ENCODE measurements around the gene FRMD3.

Gene FRMD3

DNA sequence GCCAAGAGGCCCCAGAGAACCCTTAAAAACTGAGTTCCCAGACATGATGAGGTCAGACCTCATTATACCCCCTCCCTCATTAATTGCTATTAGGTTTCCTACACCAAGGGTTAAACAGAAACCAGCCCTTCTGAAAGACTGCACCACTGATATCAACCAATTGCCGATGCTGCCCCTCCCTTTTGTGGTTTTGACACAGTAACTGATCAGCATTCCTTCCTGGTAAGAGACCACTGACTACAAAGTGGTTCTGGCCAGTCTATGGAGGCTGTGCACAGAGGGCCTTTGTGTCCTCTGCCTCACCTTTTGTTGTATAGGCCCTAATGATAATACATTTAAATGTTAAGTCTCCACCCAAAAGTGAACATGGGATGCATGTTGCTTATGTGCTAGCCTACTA lies 201.5 kb downstream of the FRMD3 start:
- no peak for DNase-seq (ENCODE audit: low read depth, low spot score)

DNA sequence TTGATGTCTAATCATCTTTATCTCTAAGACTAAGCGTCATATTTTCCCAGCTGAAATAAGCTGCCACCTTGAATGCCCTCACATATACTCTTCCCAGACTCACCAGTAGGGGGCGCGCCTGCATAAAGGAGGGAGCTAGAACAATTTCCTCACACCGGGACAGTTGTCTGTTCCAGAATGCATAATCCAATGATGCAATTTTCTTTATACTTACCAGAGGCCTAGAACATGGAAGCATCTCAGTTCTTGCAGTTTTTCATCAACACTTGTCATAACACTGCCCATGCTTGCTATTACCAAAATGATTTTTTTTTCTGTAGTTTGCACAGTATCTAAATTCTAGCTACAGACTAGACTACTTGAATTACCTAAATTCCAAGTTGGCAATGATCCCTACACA lies 203.9 kb downstream of the FRMD3 start:
- DNase-seq (ENCODE audit: low read depth, low spot score) = peak; percentile 52

DNA sequence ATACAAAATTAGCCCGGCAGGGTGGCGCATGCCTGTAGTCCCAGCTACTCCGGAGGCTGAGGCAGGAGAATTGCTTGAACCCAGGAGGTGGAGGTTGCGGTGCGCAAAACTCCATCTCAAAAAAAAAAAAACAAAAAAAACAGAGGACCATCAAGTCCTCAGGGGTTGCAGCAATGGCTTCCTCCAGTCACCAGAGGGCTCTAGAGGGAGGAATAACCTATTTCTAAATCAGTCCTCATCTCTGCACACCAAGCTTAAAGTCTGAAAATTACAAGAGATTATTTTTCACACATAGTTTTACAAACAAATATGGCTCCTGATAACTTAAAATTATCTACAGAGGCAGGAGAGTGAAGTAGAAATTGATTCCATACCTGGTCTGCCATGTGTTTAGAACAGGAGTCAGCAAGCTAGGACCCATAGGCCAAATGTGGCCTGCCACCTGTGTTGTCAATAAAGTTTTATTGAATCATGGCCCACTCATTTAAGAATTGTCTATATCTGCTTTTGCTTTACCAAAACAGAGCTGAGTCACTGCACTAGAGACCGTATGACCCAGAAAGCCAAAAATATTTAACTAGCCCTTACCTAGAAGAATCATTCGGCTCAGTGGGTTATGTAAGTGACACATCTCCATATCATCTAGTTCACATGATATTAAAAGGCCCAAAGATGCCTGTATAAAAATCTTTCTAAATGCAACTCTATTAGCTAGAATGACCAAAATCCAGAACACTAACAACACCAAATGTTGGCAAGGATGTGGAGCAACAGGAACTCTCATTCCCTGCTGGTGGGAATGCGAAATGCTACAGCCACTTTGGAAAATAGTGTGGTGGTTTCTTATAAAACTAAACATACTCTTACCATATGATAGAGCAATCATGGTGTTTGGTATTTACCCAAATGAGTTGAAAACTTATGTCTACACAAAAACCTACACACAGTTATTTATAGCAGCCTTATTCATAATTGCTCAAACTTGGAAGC lies 207.7 kb downstream of the FRMD3 start:
- no peak for DNase-seq (ENCODE audit: low read depth, low spot score)

DNA sequence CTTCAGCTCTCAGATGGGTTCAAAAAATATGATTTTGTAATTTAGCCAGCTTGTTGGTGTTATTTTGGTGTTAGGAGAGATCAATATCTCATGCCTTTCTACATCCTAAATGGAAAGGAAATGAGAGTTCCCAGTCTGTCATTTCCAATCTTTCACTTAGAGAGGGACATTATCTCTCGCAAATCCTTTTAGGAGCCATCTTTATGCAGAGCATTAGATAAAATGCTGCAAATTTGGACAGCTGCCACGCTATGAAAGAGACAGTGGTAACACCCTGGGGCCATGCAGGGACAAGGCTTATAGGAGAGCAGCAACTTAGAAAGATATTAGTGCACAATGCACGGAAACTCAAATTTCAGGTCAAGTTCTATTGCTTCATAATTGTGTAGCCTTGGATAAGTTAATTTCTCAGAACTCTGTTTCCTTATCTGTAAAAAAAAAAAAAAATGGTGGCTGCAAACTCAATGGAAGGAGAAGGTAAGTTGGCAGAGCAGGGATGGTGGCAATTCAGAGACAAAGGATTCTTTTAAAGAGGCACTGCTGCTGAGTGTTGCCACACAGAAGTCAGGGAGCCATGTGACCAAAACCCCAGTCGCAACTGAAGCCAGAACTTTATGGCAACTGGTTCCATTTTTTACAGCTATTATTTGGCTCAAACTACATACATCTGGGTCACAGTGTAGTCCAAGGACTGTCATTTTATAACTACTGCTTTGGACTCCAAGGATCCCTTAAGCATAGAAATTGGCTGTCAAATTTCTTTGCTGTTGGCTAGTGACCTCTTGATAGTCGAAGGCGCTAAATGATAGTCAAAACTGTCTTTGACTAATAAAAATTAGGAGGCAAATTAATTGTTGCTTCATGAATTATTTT lies 210.2 kb downstream of the FRMD3 start:
- no peak for DNase-seq (ENCODE audit: low read depth, low spot score)

DNA sequence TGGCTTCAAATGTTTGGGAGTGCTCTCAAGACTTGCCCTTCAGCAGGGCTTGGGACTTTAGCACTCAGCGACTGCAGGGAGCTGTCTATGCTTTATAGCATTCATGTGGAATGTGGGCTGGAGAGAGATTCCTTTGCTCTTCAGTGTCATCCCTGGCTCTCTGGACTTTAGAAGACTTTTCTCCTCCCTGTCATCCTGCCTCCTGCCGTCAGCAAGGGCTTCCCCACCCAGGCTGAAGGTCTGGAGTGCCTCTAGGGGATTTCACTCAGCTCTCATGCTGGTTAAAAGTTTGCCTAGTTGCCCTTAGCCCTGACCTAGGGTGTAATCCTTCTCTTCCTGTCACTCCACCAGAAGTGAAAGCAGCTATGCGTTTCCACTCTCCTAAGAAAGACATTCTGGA lies 210.9 kb downstream of the FRMD3 start:
- DNase-seq (ENCODE audit: low read depth, low spot score) = no peak

DNA sequence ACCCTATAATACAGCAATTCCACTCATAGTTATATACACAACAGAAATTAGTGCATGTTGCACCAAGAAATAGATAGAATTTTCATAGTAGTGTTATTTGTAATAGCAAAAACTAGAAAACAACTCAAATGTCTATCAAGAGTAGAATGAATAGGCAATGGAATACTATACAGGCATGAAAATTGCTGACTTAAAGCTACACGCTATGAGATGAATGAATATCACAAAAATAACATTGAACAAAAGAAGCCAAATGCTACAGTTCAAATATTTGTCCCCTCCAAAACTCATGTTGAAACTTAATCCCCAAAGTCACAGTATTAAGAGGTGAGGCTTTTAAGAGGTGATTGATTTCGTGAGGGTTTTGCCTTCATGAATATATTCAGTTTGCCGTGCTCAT lies 215.1 kb downstream of the FRMD3 start:
- no peak for DNase-seq (ENCODE audit: low read depth, low spot score)

DNA sequence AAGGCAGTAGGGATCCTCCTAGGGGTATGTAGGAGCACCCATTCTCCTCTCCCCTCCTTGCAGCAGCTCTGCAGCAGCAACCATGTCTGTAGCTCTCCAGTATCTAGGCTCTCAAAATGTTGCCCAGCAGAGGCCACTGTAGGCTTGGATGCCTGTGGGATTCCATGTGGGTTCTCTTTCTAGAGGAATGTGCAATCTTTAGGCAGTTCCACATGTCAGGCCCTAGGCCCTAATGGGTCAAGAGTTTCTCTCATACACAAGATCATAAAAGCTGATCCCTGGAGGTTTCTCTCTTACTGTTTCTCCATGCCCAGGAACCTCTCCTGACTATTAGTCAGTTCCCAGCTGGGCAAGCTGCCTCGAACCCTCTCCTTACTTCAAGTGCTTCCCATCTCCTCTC lies 215.8 kb downstream of the FRMD3 start:
- no peak for DNase-seq (ENCODE audit: low read depth, low spot score)

DNA sequence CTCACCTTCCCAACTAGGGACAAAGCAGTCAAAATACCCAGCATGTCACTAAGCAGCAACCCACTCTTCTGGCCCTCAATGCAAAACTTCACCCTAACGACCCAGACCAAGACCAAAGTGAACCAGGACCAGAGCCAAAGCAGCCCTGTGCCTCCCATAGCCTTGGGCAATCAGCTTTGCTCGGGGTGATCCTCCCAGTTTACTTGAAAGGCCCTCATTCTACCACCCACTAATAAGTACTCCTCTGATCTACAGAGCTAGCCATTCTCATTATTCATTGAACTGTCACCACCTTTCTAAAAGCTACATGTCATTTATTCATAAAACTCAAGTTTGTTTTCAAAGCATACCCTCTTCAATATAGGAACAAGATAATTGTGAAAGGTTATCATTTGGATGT lies 221.0 kb downstream of the FRMD3 start:
- no peak for DNase-seq (ENCODE audit: low read depth, low spot score)

DNA sequence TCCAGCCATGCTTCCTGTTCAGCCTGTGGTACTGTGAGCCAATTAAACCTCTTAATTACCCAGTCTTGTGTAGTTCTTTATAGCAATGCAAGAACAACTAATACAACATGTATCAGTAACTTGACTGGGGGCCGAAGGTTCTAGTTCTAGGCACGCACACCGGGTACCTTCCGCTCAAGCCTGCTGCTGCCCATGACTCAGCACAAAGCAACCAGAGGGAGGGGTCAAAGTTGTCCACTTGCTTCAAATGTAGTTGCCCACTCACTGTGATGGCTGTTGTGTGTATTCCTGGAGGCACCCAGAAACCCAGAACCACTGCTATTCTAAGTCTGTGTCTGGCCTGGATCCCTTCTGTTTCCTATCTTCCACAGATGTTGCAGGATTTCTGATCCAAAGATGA lies 222.6 kb downstream of the FRMD3 start:
- no peak for DNase-seq (ENCODE audit: low read depth, low spot score)

DNA sequence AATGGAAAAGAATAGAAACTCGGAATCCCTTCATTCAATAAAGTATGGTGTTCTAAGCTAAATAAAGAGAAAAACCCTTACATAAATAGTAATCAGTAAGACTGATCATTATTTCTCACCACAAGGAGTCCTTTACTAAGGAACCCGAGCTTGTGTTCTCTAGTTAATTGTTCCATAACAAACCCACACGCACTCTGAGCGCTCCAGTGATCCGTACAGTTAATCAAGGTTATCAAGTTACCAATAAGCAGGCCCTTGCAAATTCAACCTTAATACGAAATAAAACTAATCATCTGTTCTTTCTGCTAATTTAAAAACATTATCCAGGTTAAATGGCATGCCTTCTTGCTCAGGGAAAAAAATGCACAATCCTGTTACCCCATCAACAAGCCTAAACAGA lies 224.4 kb downstream of the FRMD3 start:
- no peak for DNase-seq (ENCODE audit: low read depth, low spot score)

DNA sequence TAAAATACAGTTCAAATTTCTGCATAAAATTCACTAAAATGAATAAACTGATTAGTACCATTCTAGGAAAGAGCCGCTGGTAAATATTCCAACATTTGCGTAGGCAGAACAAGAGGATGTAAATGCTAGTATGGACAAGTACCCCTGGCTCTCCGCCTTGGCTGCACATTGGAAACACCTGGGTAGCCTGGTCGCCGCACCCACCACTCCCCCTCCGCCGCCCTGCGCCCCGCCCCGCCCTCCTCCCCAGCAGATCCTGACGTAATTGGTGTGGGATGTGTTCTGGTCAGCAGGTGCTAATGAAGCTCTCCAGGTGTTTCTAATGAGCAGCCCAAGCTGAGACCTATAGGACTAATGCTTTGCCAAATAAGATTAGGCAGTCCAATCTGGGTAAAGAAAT lies 225.7 kb downstream of the FRMD3 start:
- DNase-seq (ENCODE audit: low read depth, low spot score) = no peak

DNA sequence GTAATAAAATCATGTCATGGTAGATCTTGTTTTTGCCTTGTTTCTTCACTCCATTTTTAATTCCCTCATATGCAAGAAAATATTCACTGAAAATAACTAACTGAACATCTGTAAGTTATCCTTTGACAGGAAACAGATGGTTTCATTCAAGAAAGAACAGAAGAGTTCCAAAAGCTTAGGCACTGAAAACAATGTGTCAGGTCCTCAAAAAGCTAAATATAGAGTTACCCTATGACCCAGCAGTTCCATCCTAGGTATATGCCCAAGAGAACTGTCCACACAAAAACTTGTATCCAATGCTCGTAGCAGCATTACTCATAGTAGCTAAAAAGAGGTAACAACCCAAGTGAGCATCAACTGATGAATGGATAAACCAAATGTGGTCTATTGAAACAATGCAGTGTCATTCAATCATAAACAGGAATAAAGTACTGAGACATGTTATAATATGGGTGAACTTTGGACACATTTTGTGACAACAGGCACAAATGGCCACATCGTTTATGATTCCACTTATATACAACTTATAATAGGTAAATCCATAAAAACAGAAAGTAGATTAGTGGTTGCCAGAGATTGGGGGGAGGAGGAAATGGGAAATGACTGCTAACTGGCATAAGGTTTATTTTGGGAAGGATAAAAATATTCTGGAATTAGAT lies 231.0 kb downstream of the FRMD3 start:
- no peak for DNase-seq (ENCODE audit: low read depth, low spot score)

DNA sequence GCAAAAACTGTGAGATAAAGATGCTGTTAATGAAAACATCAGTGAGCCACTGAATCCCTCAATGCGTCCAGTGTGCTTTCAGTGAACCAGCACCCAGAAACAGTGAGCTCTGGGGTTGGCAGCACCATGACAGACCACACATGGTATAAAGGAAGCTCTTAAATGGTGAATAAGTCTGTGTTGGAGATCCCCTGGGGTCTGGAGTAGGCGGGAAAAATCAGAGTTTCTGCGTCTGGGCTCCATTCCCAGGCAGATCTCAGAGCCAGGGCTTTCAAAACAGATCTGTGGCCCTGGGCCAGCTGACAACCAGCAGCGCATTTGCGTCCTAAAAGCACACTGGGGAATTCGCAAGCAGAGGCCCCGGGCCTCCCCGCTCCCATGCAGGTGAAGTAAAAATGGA lies 233.5 kb downstream of the FRMD3 start:
- DNase-seq (ENCODE audit: low read depth, low spot score) = peak; percentile 76

DNA sequence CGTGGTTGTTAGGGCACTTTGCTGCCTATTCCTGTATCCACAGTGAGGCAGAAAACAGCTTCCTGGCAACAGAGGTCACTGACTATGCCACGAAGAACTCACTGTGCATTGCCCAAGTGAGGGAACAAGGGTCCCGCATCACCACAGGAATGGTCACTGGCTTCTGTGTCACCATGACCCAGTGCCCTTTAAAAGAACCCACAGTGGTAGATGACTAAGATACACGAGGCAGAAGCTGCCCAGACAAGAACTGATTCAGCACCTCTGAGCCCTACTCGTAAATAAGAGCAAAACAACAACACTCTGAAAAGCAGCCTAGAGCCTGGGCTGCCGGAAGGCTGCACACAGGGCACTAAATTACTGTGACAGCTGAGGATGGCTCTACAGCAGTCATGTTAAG lies 238.6 kb downstream of the FRMD3 start:
- no peak for DNase-seq (ENCODE audit: low read depth, low spot score)

DNA sequence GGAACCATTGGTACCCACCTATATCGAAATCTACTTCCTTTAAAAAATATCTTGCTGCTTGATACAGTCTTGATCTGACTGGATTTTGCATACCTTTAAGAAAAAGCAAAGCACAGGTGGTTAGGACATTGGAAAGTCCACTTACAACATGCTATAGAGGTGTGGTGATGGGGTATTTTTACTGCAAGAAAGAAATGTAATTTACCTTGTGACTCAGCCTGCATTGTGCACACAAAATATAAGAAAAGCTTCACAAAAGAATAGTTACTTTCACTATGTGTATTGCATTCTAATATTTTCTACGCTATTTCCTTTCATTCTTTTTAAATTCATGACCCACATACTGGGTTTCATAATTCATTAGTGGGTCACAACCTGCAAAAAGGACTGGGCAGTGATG lies 239.1 kb downstream of the FRMD3 start:
- DNase-seq (ENCODE audit: low read depth, low spot score) = no peak

DNA sequence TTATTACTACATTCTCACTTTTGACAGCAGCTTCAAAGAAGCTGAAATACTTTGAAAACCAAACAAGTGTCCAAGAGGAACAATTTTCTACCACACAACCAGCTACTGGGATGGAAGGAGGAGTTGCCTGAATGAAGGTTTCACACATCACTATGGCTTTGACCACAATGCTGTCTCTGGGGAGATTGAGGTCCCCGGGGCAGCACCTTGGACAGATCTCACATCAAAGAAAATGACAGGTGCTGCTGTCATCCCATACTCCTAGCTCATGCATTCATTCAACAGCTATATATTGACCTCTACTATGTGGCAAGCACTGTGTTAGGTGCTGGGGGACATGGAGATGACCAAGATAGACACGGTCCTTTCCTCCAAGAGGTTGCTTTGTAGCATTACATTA lies 242.1 kb downstream of the FRMD3 start:
- no peak for DNase-seq (ENCODE audit: low read depth, low spot score)

DNA sequence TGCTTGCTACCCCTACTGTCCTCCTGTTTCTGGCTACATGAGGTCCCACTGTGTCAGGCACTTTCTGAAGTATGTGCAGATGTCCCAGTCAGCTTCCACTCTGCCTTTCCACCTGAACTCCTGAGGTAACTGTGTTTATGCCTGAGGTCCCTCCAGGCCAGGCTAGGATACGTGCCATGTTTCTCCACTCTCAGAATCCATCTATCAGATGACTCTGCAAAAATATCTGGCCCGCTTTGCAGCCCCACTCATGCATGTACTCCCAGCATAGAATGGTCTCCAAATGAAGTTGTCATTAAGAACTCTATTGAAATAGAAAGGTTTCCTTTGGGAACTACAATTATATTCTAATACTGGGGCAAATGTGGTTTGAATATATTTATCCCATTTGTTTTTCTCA lies 243.4 kb downstream of the FRMD3 start:
- DNase-seq (ENCODE audit: low read depth, low spot score) = no peak

DNA sequence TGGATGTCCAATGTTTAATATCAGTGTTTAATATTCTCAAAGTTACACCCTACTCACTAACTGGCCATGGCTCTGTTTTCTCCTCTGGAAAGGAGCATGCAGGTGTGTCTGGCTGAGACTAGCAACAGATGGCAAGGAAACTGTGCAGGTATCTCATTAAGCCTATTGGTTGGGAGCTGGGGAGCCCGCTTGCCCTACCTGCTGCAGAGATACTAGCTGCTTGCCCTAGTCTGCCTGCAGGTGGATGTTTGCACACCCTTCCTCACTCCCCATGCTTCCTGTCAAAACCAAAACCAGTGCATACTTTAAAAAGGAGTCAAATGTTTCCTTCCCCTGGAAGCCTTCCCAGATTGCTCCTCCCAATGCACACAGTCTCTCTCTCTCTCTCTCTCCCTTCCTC lies 247.0 kb downstream of the FRMD3 start:
- no peak for DNase-seq (ENCODE audit: low read depth, low spot score)

DNA sequence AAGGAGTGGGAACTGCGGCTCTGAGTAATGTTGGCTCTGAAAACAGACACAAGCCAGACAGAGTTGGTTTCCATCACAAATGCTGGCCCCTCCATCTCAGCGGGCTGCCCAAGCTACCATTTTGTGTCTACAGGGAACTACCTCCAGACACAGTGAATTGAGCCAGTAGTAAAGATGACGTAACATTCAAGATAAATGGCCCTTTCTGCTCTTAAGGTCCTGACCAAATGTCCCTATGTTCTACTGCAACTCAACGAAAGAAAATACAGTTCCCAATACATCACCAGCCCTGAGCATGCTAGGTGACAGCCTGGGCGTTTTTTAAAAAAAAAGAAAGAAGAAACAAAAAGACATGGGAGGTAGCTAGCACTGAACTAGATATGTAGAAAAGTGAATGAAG lies 247.5 kb downstream of the FRMD3 start:
- no peak for DNase-seq (ENCODE audit: low read depth, low spot score)

DNA sequence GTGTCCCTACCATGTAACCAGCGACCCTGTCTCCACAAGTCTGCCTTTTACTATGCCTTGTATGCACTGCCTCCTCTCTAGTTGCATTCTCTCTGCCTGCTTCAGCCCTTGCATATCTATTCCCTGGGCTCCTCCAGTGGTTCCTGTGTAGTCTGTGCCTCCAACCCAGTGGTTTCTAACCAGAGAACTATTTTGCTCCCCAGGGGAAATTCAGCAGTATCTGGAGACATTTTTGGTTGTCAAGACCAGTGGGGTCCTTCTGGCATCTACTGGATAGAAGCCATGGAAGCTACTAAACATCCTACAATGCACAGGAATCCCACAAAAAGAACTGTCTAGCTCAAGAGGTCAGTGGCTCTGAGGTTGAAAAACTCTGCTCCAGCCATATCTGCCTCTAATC lies 251.2 kb downstream of the FRMD3 start:
- DNase-seq (ENCODE audit: low read depth, low spot score) = no peak

DNA sequence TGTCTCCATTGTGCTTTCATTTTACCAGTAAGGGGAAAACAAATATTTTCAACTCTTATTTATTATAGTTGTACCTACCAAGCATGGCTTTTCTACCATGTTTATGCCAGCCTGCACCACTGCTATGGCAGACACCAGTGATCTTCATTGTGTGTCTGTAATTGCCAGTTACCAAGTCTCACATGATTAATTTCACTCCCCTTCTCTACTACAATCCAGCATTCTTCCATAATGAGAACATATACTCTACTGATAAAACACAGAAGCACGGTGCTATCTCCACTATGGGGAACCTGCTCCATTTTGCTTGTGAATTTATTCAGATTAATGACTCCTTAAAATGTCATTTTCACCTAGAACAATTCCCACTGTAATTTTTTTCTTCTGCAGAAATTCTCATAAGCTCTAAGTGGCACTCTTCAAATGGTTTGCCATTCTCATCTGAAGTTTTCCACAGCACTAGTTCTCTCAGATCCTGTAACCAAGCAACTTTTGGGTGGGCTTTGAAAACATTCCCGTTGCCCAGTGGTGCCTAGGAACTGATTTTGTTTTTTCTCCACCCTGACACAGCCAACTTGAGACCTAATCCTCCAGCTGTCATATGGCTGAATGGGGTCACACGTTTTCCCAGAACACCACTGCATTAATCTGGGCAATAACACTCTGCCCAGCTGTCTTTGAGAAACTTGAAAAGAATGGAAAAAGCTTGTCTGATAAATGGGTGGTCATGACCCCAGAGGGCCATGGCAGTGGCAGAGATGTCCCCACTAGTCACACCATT lies 252.6 kb downstream of the FRMD3 start:
- no peak for DNase-seq (ENCODE audit: low read depth, low spot score)
